ENCODE results near the gene CTXN1. TPM values are rescaled to one million over a fixed set of nuclear protein-coding genes. Genes with fewer than 3 reads are reported as not detected.

CTXN1 gene
- total and polyA plus RNA-seq, 2 donors (not counting 3 experiments of a cell fraction or from before 2014, with no cell fraction given) = 16.0 to 27.6 TPM

DNA sequence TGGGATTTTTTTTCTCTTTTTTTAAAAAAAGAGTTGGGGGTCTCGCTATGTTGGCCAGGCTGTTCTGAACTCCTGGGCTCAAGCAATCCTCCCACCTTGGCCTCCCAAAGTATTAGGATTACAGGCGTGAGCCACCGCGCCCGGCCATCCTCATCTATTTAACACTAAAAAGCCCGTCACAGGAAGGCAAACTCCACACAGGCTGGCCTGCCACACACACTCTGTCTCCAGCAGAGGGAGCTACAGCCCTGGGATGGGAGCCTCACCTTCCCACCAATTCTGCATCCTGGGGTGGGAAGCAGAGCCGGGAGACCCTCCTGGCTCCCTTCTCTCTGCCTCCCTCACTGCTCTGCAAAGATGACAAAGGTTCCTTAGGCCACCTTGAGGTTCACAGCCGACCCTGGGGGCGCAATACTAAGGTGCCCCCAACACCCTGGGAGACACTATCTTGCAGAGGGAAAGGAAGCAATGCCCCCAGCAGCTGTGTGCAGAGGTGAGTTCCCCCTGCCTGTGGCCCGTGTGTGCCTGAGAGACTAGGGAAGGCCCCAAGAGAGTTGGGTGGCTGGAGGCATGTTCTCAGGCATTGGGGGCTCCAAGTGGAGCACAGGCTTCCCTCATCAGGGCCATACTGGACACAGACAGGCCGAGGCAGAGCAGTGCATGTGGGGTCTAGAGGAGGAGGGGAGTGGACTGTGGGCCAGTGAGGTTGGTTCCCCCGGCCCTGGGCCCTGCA lies 44.9 kb upstream of the CTXN1 start:
- Histone ChIP-seq H4K20me1 (replicated peaks; ENCODE audit: control insufficient read depth, extremely low read depth, insufficient read depth, low read length) (no peaks in the 10 kb centered on the region), H3K27me3 (ENCODE audit: control insufficient read depth in 2 of 2, insufficient read depth in 2 of 2, low read length in 2 of 2) (no peaks in the 10 kb centered on the region), H3K9me1 (replicated peaks; ENCODE audit: control insufficient read depth, extremely low read depth, insufficient read depth, low read length) (no peaks in the 10 kb centered on the region), H3K27ac (ENCODE audit: insufficient read depth, low read depth, low read length) (no peak overlapping the region), H3K4me3 (replicated peaks in 1 of 3; ENCODE audit: insufficient read depth in 1 of 3, low read depth in 1 of 3, low read length in 3 of 3) (no peak overlapping the region), H3K4me1 (ENCODE audit: control insufficient read depth, extremely low read depth, insufficient read depth, low read length) (no peaks in the 10 kb centered on the region), H3K79me2 (ENCODE audit: control insufficient read depth, insufficient read depth, low read length) (no peaks in the 10 kb centered on the region), H2AFZ (ENCODE audit: low read depth, low read length) (no peak overlapping the region), H3K9ac (replicated peaks; ENCODE audit: extremely low read depth, insufficient read depth, low read length) (no peak overlapping the region), H3K4me2 (ENCODE audit: insufficient read depth, low read length) (no peak overlapping the region), H3K9me3 (replicated peaks; ENCODE audit: control insufficient read depth, insufficient read depth, low read length) (no peaks in the 10 kb centered on the region), H3K36me3 (ENCODE audit: control insufficient read depth in 2 of 2, extremely low read depth in 1 of 2, insufficient read depth in 2 of 2, low read length in 2 of 2) (peaks cover 20 to 56% of the 10 kb centered on the region in 2 experiments)
- peak; percentile 68 for FAIRE-seq
- ChIA-PET CTCF (interaction anchor here (0.5 to 3.4 kb wide), 27 partner anchors 10 to 284 kb away, joined by 3 to 40 read pairs (median 4); partner anchors contain the start of genes ELAVL1 and TIMM44), POLR2A (interaction anchor here (1.0 kb wide), 1 partner anchor 27 kb away, joined by 4 read pairs; the partner anchor contains the start of gene TIMM44)
- dilution Hi-C loops (cut with MboI; ENCODE audit: extremely low pct_ligation_motif_present, low sequenced_read_pairs) = no loop called here
- no peak for TF ChIP-seq JUN (IDR thresholded peaks at IDR 0.05; ENCODE audit: borderline replicate concordance, insufficient read depth, insufficient read length, low read depth)
- peak; percentile 67 to 88 for TF ChIP-seq CTCF (IDR thresholded peaks at IDR 0.05; ENCODE audit: extremely low read depth in 1 of 2, insufficient read depth in 1 of 2, low read depth in 1 of 2, low read length in 2 of 2)
- no peak for TF ChIP-seq POLR2A (IDR thresholded peaks at IDR 0.05; ENCODE audit: low read depth, low read length)
- DNase-seq (ENCODE audit: low read depth, low spot score) = peak; percentile 27
- intact Hi-C loops (cut with micrococcal nuclease) = loop anchor here (1.0 to 2.0 kb wide), 3 partner anchors 31 to 282 kb away; no protein-coding TSS in a partner anchor
- no TSS peak for BruUV-seq (replicated peaks)

DNA sequence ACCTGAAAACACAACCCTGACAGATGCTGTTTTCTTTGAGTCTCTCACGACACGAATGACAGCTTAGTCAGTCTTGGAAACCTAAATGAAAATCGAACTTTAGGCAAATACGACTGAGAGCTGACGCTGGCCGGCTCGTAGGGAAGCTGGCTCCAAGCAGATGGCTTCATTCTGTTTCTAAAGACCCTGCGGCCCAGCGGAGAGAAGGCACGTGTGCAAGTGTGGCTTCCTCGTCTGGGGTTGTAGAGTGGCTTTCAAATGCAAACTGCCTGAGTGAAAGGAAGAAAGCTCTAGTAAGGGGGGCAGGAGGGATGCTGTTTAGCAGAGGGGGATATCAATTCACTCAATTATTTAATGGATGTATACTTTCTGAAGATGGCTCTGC lies 43.6 kb upstream of the CTXN1 start:
- no peaks in the 10 kb centered on the region for H3K9me3 ChIP-seq (replicated peaks; ENCODE audit: control insufficient read depth, insufficient read depth, low read length)
- H3K27me3 ChIP-seq (ENCODE audit: control insufficient read depth in 2 of 2, insufficient read depth in 2 of 2, low read length in 2 of 2) = no peaks in the 10 kb centered on the region
- ChIA-PET CTCF (interaction anchor here (1.1 to 3.4 kb wide), 4 partner anchors 13 to 33 kb away, joined by 3 to 40 read pairs (median 7); partner anchors contain the start of gene TIMM44), POLR2A (interaction anchor here (1.0 kb wide), 1 partner anchor 26 kb away, joined by 4 read pairs; the partner anchor contains the start of gene TIMM44)
- no peak overlapping the region for H2AFZ ChIP-seq (ENCODE audit: low read depth, low read length)
- H4K20me1 ChIP-seq (replicated peaks; ENCODE audit: control insufficient read depth, extremely low read depth, insufficient read depth, low read length) = no peaks in the 10 kb centered on the region
- no peak overlapping the region for H3K27ac ChIP-seq (ENCODE audit: insufficient read depth, low read depth, low read length)
- DNase-seq (ENCODE audit: low read depth, low spot score) (no peak), FAIRE-seq (no peak)
- intact Hi-C loops (cut with micrococcal nuclease) = no loop called here
- no peaks in the 10 kb centered on the region for H3K9me1 ChIP-seq (replicated peaks; ENCODE audit: control insufficient read depth, extremely low read depth, insufficient read depth, low read length)
- H3K9ac ChIP-seq (replicated peaks; ENCODE audit: extremely low read depth, insufficient read depth, low read length) = no peak overlapping the region
- no peak for TF ChIP-seq FOS (IDR thresholded peaks at IDR 0.05; ENCODE audit: borderline replicate concordance, insufficient read depth, low read length)
- TF ChIP-seq, protein P1, sequence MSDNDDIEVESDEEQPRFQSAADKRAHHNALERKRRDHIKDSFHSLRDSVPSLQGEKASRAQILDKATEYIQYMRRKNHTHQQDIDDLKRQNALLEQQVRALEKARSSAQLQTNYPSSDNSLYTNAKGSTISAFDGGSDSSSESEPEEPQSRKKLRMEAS (IDR thresholded peaks at IDR 0.05; ENCODE audit: insufficient read depth, insufficient read length) = no peak
- no peak for TF ChIP-seq CTCF (IDR thresholded peaks at IDR 0.05; ENCODE audit: extremely low read depth in 1 of 2, insufficient read depth in 1 of 2, low read depth in 1 of 2, low read length in 2 of 2)
- TF ChIP-seq POLR2AphosphoS5 (IDR thresholded peaks at IDR 0.05; ENCODE audit: insufficient read depth, low read depth, low read length) = no peak
- no peak for TF ChIP-seq GATA2 (IDR thresholded peaks at IDR 0.05; ENCODE audit: insufficient read depth, insufficient read length, low read depth, low read length)
- TF ChIP-seq POLR2A (IDR thresholded peaks at IDR 0.05; ENCODE audit: low read depth, low read length) = no peak
- no peak for TF ChIP-seq JUN (IDR thresholded peaks at IDR 0.05; ENCODE audit: borderline replicate concordance, insufficient read depth, insufficient read length, low read depth)
- TF ChIP-seq EZH2 (IDR thresholded peaks at IDR 0.05; ENCODE audit: borderline replicate concordance, low read depth, low read length, severe bottlenecking) = no peak
- TF ChIP-seq MYC (IDR thresholded peaks at IDR 0.05; ENCODE audit: low read depth, low read length) = no peak
- dilution Hi-C loops (cut with MboI; ENCODE audit: extremely low pct_ligation_motif_present, low sequenced_read_pairs) = no loop called here
- no peaks in the 10 kb centered on the region for H3K79me2 ChIP-seq (ENCODE audit: control insufficient read depth, insufficient read depth, low read length)
- H3K4me3 ChIP-seq (replicated peaks in 1 of 3; ENCODE audit: insufficient read depth in 1 of 3, low read depth in 1 of 3, low read length in 3 of 3) = no peak overlapping the region
- BruUV-seq (replicated peaks) = no TSS peak
- no peak overlapping the region for H3K4me2 ChIP-seq (ENCODE audit: insufficient read depth, low read length)
- H3K36me3 ChIP-seq (ENCODE audit: control insufficient read depth in 2 of 2, extremely low read depth in 1 of 2, insufficient read depth in 2 of 2, low read length in 2 of 2) = peaks cover 20 to 54% of the 10 kb centered on the region in 2 experiments
- no peaks in the 10 kb centered on the region for H3K4me1 ChIP-seq (ENCODE audit: control insufficient read depth, extremely low read depth, insufficient read depth, low read length)
